Mesenchymal stem cell (in vitro differentiated cells and primary cell): Measurements from ENCODE around the gene ARHGAP24.
A peak's percentile ranks its signal among the peaks of the same experiment; 100 is the strongest.

Source experiments
- DNase-seq: peaks from one replicate; pipeline ENCODE4 v3.0.0-alpha.2; 2013
- H2AFZ ChIP-seq: one replicate; pipeline ENCODE4 v1.6.1; 2013; ENCODE audit warnings: low read depth, mild to moderate bottlenecking, control low read depth, inconsistent platforms, low read length, moderate library complexity
- H2AK5ac ChIP-seq: 2 replicates; pipeline ENCODE4 v1.6.1; 2013; ENCODE audit warnings: low read length, moderate library complexity, mild to moderate bottlenecking, inconsistent platforms; ENCODE audit not compliant: severe bottlenecking
- H2BK120ac ChIP-seq: one replicate; pipeline ENCODE4 v1.6.1; 2013; ENCODE audit warnings: low read depth, mild to moderate bottlenecking, inconsistent platforms, low read length, moderate library complexity
- H2BK12ac ChIP-seq, 2 experiments: one replicate each; pipeline ENCODE4 v1.6.1; 2013; ENCODE audit warnings: inconsistent platforms in 2 of 2, low read length in 2 of 2, mild to moderate bottlenecking in 2 of 2, moderate library complexity in 2 of 2, control low read depth in 1 of 2
- H2BK15ac ChIP-seq: one replicate; pipeline ENCODE4 v1.6.1; 2013; ENCODE audit warnings: mild to moderate bottlenecking, low read depth, inconsistent platforms; ENCODE audit not compliant: poor library complexity, severe bottlenecking
- H2BK5ac ChIP-seq: 2 replicates; pipeline ENCODE4 v1.6.1; 2013; ENCODE audit warnings: low read depth, mild to moderate bottlenecking, low read length, control low read depth, inconsistent platforms; ENCODE audit not compliant: poor library complexity, severe bottlenecking
- H3K14ac ChIP-seq, 2 experiments: one replicate each; pipeline ENCODE4 v1.6.1; 2013; ENCODE audit warnings: inconsistent platforms in 2 of 2, low read length in 2 of 2, control low read depth in 1 of 2, mild to moderate bottlenecking in 1 of 2, moderate library complexity in 1 of 2
- H3K18ac ChIP-seq, 2 experiments: one replicate each; pipeline ENCODE4 v1.6.1; 2013; ENCODE audit warnings: inconsistent platforms in 2 of 2, low read length in 2 of 2, control low read depth in 1 of 2, low read depth in 1 of 2, mild to moderate bottlenecking in 1 of 2
- H3K23ac ChIP-seq, 2 experiments: one replicate each; pipeline ENCODE4 v1.6.1; 2013; ENCODE audit warnings: inconsistent platforms in 2 of 2, low read length in 2 of 2, mild to moderate bottlenecking in 2 of 2, moderate library complexity in 2 of 2, control low read depth in 1 of 2
- H3K27ac ChIP-seq: 2 replicates; pipeline ENCODE4 v1.5.1; 2013; ENCODE audit warnings: mild to moderate bottlenecking, moderate library complexity, low read length, control low read depth, inconsistent platforms; ENCODE audit not compliant: poor library complexity, severe bottlenecking
- H3K27me3 ChIP-seq, 2 experiments: 2 replicates each; pipeline versions ENCODE4 v1.6.1 to v1.7.0; 2013; ENCODE audit warnings: low read length in 2 of 2, mild to moderate bottlenecking in 2 of 2, moderate library complexity in 2 of 2, control low read depth in 1 of 2, inconsistent platforms in 1 of 2; ENCODE audit not compliant: control insufficient read depth in 1 of 2, insufficient read depth in 1 of 2
- H3K36me3 ChIP-seq, 2 experiments: 2 replicates each; pipeline versions ENCODE4 v1.6.1 to v1.7.0; 2013; ENCODE audit warnings: low read length in 2 of 2, control low read depth in 1 of 2, inconsistent platforms in 1 of 2, low read depth in 1 of 2, mild to moderate bottlenecking in 1 of 2; ENCODE audit not compliant: insufficient read depth in 2 of 2, control insufficient read depth in 1 of 2
- H3K4ac ChIP-seq, 2 experiments: one replicate each; pipeline ENCODE4 v1.6.1; 2013; ENCODE audit warnings: inconsistent platforms in 2 of 2, low read length in 2 of 2, mild to moderate bottlenecking in 2 of 2, moderate library complexity in 2 of 2, control low read depth in 1 of 2, low read depth in 1 of 2
- H3K4me1 ChIP-seq: 2 replicates; pipeline ENCODE4 v1.6.1; 2013; ENCODE audit warnings: low read depth, low read length, control low read depth; ENCODE audit not compliant: control insufficient read depth, insufficient read depth
- H3K4me2 ChIP-seq: 2 replicates; pipeline ENCODE4 v1.6.1; 2013; ENCODE audit warnings: low read length, mild to moderate bottlenecking, inconsistent platforms; ENCODE audit not compliant: poor library complexity, severe bottlenecking
- H3K4me3 ChIP-seq, 2 experiments: 2 replicates each; pipeline versions ENCODE4 v1.5.1 to v1.7.0; 2013; ENCODE audit warnings: low read length in 2 of 2, mild to moderate bottlenecking in 2 of 2, control low read depth in 1 of 2, low read depth in 1 of 2; ENCODE audit not compliant: insufficient read depth in 1 of 2
- H3K79me1 ChIP-seq: replicated peaks from 2 replicates; pipeline ENCODE4 v1.6.1; 2013; ENCODE audit warnings: mild to moderate bottlenecking, control low read depth, low read length, inconsistent platforms; ENCODE audit not compliant: poor library complexity, severe bottlenecking
- H3K9ac ChIP-seq: 2 replicates; pipeline ENCODE4 v1.7.0; 2013; ENCODE audit warnings: mild to moderate bottlenecking, low read length, moderate library complexity
- H3K9me3 ChIP-seq: 2 replicates; pipeline ENCODE4 v1.7.0; 2013; ENCODE audit warnings: mild to moderate bottlenecking, low read length; ENCODE audit not compliant: control insufficient read depth
- H4K8ac ChIP-seq: one replicate; pipeline ENCODE4 v1.6.1; 2013; ENCODE audit warnings: inconsistent platforms, mild to moderate bottlenecking, low read length, moderate library complexity
- H4K91ac ChIP-seq: one replicate; pipeline ENCODE4 v1.6.1; 2013; ENCODE audit warnings: mild to moderate bottlenecking, low read length, inconsistent platforms
- WGBS: methylation state at CpG from one replicate; pipeline ENCODE4 v1.1.7; 2013; ENCODE audit warnings: mixed read lengths; 5-methylcytosine and 5-hydroxymethylcytosine counted together

Gene ARHGAP24

DNA sequence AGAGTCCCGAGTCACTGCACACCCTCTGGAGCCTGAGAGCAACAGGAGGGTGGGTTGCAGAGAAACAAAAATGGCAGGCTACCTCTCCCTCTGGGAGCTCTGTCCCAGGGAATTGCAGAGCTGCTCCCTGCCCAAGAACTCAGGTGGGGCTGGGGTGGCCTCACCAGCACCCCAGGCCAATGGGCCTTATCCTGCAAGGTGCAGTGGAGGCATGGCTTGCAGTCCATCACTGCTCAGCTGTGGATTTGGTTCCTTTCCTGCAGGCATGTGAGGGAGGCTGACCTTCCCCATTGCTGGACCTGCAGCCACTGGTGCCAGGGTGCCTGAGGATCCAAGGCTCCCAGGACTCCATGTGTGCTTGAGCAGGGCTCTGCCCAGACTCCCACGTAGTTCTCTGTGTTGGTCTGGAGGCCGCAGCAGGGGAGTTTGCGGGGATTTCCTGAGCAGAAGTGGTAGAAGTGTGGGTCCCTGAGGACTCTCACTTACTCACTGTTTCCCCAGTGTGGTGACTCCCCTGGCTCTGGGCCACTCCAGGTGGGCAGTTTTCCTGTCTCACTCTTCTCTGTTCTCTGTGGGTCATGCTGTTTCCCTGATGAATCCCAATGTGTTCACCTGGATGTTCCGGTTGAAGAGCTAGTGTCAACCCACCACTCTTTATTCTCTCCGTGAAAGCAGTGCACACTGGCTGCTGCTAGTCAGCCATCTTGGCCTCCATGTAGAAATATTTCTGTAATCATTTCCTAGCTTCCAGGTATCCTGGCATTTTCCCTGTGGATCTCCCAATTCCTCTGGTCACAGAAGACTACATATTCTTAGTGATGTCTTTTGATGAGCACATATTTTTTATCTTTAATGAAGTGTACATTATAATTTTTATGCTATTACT, 82.3 kb downstream of the ARHGAP24 start:
- Histone ChIP-seq H2BK12ac (no peak overlapping the region), H3K14ac (no peak overlapping the region), H3K4me1 (no peaks in the 10 kb centered on the region), H2AK5ac (no peak overlapping the region), H3K36me3 (peaks cover 0 to 3% of the 10 kb centered on the region in 2 experiments), H2BK5ac (no peak overlapping the region), H3K23ac (no peak overlapping the region), H2BK15ac (no peak overlapping the region), H2BK120ac (no peak overlapping the region), H3K4ac (no peak overlapping the region), H4K91ac (no peak overlapping the region), H3K27ac (no peak overlapping the region), H4K8ac (no peak overlapping the region), H3K27me3 (no peaks in the 10 kb centered on the region), H2AFZ (no peak overlapping the region), H3K9ac (no peak overlapping the region), H3K79me1 (no peaks in the 10 kb centered on the region), H3K4me3 (no peak overlapping the region), H3K4me2 (no peak overlapping the region), H3K18ac (peak overlapping the region in 1 of 2 experiments; percentile 6), H3K9me3 (peaks cover 16% of the 10 kb centered on the region)
- 86% methylated on average over 6 of the region's 6 CpGs for WGBS
- DNase-seq = no peak

DNA sequence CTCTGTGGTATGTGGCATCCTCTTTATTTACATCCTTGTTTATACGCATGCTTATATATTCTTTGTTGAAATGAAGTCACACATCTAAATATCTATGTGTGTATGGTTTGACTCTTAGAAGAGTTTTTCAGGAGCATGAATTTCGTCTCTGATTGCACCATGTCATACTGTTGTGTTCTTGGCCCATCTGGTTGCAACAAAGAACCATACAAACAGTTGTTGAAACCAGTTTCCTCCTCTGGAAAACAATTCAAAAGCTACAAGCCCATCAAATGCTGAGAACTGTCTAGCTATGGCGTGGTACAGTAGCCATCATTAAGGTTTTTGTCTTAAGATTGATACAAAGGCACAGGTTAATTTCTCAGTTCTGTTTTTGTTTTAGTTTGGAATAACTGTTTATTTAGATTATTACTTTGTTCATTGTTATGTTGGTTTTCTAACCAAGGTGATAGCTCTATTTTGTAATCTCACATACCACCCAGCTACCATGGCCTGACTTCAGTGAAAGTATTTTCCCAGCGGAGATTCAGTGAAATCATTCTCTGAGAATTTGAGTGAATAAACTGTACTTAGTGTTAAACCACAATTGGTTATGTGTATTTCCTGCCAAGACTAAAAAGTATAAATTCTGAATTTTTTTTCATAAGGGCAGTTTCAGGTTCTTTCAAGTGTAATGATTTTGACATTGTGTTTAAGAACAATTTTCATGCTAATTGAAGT, 91.0 kb downstream of the ARHGAP24 start:
- Histone ChIP-seq H3K18ac (no peak overlapping the region), H3K9ac (no peak overlapping the region), H2AK5ac (no peak overlapping the region), H2BK12ac (no peak overlapping the region), H3K27ac (no peak overlapping the region), H3K23ac (no peak overlapping the region), H4K91ac (no peak overlapping the region), H3K4me3 (no peak overlapping the region), H2BK120ac (no peak overlapping the region), H2AFZ (no peak overlapping the region), H3K79me1 (no peaks in the 10 kb centered on the region), H3K14ac (no peak overlapping the region), H3K27me3 (no peaks in the 10 kb centered on the region), H2BK5ac (no peak overlapping the region), H3K4ac (no peak overlapping the region), H2BK15ac (no peak overlapping the region), H3K36me3 (peaks cover 0 to 6% of the 10 kb centered on the region in 2 experiments), H4K8ac (no peak overlapping the region), H3K4me2 (no peak overlapping the region), H3K9me3 (no peaks in the 10 kb centered on the region), H3K4me1 (no peaks in the 10 kb centered on the region)
- DNase-seq = peak; percentile 43
- WGBS = 95% methylated on average over 2 of the region's 4 CpGs

DNA sequence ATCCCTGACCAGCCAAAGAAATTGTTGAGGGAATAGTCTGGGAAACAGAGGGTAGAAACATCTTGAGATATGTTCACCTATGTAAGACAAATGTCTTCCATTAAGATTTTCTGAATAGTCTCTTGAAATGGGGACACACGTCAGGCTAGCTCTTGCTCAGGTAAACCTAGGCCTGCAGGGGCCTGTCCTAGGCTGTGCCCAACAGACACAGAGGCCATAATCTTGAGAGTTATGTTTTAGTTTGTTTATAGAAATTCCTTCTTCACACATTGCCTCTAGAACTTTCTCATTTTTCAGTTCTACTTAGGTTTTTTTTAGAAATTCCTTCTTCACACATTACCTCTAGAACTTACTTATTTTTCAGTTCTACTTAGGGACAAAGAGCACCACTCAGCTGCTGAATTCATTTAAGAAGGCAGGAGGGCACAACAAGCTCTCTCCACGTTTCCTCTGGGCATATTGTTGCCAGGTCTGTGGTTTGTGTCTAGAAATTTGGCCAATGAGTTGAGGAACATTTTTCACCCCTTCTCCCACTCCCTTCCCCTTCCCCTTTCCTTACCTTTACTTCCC, 94.9 kb downstream of the ARHGAP24 start:
- H3K27me3 ChIP-seq = no peaks in the 10 kb centered on the region
- WGBS = 87% methylated on average over 2 of the region's 2 CpGs
- no peak overlapping the region for H3K23ac ChIP-seq
- H3K4me3 ChIP-seq = no peak overlapping the region
- H3K9ac ChIP-seq = no peak overlapping the region
- H4K91ac ChIP-seq = no peak overlapping the region
- H3K4me1 ChIP-seq = no peaks in the 10 kb centered on the region
- H2BK5ac ChIP-seq = no peak overlapping the region
- H3K27ac ChIP-seq = no peak overlapping the region
- DNase-seq = no peak
- H3K79me1 ChIP-seq = no peaks in the 10 kb centered on the region
- no peak overlapping the region for H2AFZ ChIP-seq
- H4K8ac ChIP-seq = no peak overlapping the region
- H3K18ac ChIP-seq = no peak overlapping the region
- no peak overlapping the region for H2BK15ac ChIP-seq
- H3K4ac ChIP-seq = no peak overlapping the region
- no peak overlapping the region for H3K14ac ChIP-seq
- H3K36me3 ChIP-seq = peaks cover 0 to 31% of the 10 kb centered on the region in 2 experiments
- H2BK120ac ChIP-seq = no peak overlapping the region
- H3K9me3 ChIP-seq = no peaks in the 10 kb centered on the region
- H2AK5ac ChIP-seq = no peak overlapping the region
- no peak overlapping the region for H3K4me2 ChIP-seq
- no peak overlapping the region for H2BK12ac ChIP-seq

DNA sequence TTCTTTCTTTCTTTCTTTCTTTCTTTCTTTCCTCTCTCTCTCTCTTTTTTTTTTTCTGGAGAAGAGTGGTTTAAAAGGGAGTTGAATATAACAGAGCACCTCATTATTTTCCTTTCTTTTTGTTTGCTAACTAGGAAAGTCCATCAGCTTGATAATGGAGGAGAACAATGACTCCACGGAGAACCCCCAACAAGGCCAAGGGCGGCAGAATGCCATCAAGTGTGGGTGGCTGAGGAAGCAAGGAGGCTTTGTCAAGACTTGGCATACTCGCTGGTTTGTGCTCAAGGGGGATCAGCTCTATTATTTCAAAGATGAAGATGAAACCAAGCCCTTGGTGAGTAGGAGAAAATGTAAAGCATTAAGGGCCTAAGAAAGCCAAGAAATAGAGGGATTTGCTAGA, 95.4 kb downstream of the ARHGAP24 start:
- no peak overlapping the region for H3K4me2 ChIP-seq
- no peak overlapping the region for H2BK5ac ChIP-seq
- WGBS = 94% methylated on average over 3 of the region's 3 CpGs

More for the DNA sequence above, 95.4 kb downstream of the ARHGAP24 start:
- H3K79me1 ChIP-seq = no peaks in the 10 kb centered on the region
- no peak overlapping the region for H3K14ac ChIP-seq
- no peak overlapping the region for H3K27ac ChIP-seq
- no peaks in the 10 kb centered on the region for H3K9me3 ChIP-seq
- no peaks in the 10 kb centered on the region for H3K4me1 ChIP-seq
- H2BK12ac ChIP-seq = no peak overlapping the region
- H4K91ac ChIP-seq = no peak overlapping the region
- H3K36me3 ChIP-seq = peaks cover 0 to 35% of the 10 kb centered on the region in 2 experiments
- no peak overlapping the region for H3K9ac ChIP-seq
- H2AK5ac ChIP-seq = no peak overlapping the region
- H2BK120ac ChIP-seq = no peak overlapping the region
- H3K23ac ChIP-seq = no peak overlapping the region
- H2AFZ ChIP-seq = no peak overlapping the region
- H3K27me3 ChIP-seq = no peaks in the 10 kb centered on the region
- H4K8ac ChIP-seq = no peak overlapping the region
- no peak overlapping the region for H3K4me3 ChIP-seq
- H3K4ac ChIP-seq = no peak overlapping the region
- H3K18ac ChIP-seq = no peak overlapping the region
- no peak for DNase-seq
- no peak overlapping the region for H2BK15ac ChIP-seq
